GM12878 (cell line): ENCODE data around the gene PLCG2. TPM values are rescaled to one million over a fixed set of nuclear protein-coding genes. Genes with fewer than 3 reads are reported as not detected.

Experiments used
- ATAC-seq: fragments of 200-7000 bp; cut with Tn5 transposase; 3 replicates; pipeline ENCODE4 v1.9.1; 2020; ENCODE audit warnings: mild to moderate bottlenecking, moderate library complexity
- BruUV-seq: library from RNA; stranded (reverse); fragments of 400-500 nt; replicated peaks from 2 replicates; lab custom pipeline; 2021; lab: Mats Ljungman, UMichigan
- CTCF ChIA-PET: fragments of 300-600 bp; sonication (Branson Sonifier 250); formaldehyde crosslinking; extraction: SDS; loops from one replicate; lab custom pipeline; 2021; ENCODE audit warnings: inconsistent platforms; lab: Yijun Ruan, JAX
- POLR2A ChIA-PET: fragments of 350-600 bp; formaldehyde crosslinking; extraction: SDS; loops from one replicate; lab custom pipeline; 2021; ENCODE audit warnings: inconsistent platforms; lab: Charles Lee
- RAD21 ChIA-PET: fragments of 300-600 bp; sonication (Branson Sonifier 250); formaldehyde crosslinking; loops from one replicate; lab custom pipeline; 2023; ENCODE audit warnings: antibody characterized with exemption; ENCODE audit not compliant: unreplicated experiment; lab: Charles Lee
- SMC1A ChIA-PET: fragments of 300-600 bp; sonication (Branson Sonifier 250); formaldehyde crosslinking; loops from one replicate; lab custom pipeline; 2023; ENCODE audit not compliant: unreplicated experiment, uncharacterized antibody; lab: Charles Lee
- DNase-seq: peaks from one replicate; pipeline ENCODE4 v3.0.0-alpha.2; 2011; ENCODE audit warnings: low read depth, low spot score
- FAIRE-seq: peaks from 3 replicates; lab custom pipeline; 2011; peaks lifted over from hg19 to GRCh38; lab: Jason Lieb, UNC
- H2AFZ ChIP-seq: 2 replicates; pipeline ENCODE4 v1.6.0; 2011; ENCODE audit warnings: low read depth, low read length, control low read depth; ENCODE audit not compliant: control insufficient read depth
- H3K27ac ChIP-seq: 2 replicates; pipeline ENCODE4 v1.5.1; 2011; ENCODE audit warnings: control low read depth; ENCODE audit not compliant: control insufficient read depth, insufficient read depth
- H3K27me3 ChIP-seq, 2 experiments: replicated peaks in 1 of 2; 2 replicates each; pipeline versions ENCODE4 v1.6.0 to v1.6.1; 2011; ENCODE audit warnings: low read length in 1 of 2; ENCODE audit not compliant: control insufficient read depth in 2 of 2, insufficient read depth in 2 of 2
- H3K36me3 ChIP-seq, 2 experiments: 2 replicates each; pipeline ENCODE4 v1.5.1; 2011; ENCODE audit warnings: low read length in 1 of 2; ENCODE audit not compliant: control insufficient read depth in 2 of 2, insufficient read depth in 2 of 2
- H3K4me1 ChIP-seq: 2 replicates; pipeline ENCODE4 v1.6.1; 2011; ENCODE audit warnings: mild to moderate bottlenecking, low read length, moderate library complexity, mixed read lengths; ENCODE audit not compliant: control insufficient read depth, insufficient read depth
- H3K4me2 ChIP-seq: 2 replicates; pipeline ENCODE4 v1.6.0; 2011; ENCODE audit warnings: control low read depth; ENCODE audit not compliant: control insufficient read depth, insufficient read depth
- H3K4me3 ChIP-seq: fragments of 200-600 bp; sonication (generic); 2 replicates; pipeline ENCODE4 v1.5.1; 2016
- H3K79me2 ChIP-seq: 2 replicates; pipeline ENCODE4 v1.6.0; 2011; ENCODE audit warnings: low read length; ENCODE audit not compliant: control insufficient read depth, insufficient read depth
- H3K9ac ChIP-seq: 2 replicates; pipeline ENCODE4 v1.8.0; 2011; ENCODE audit warnings: low read length, control low read depth, mixed read lengths; ENCODE audit not compliant: control insufficient read depth, insufficient read depth
- H3K9me3 ChIP-seq: replicated peaks from 3 replicates; pipeline ENCODE4 v1.5.1; 2011; ENCODE audit warnings: mild to moderate bottlenecking, low read length; ENCODE audit not compliant: control insufficient read depth, insufficient read depth
- H4K20me1 ChIP-seq: 2 replicates; pipeline ENCODE4 v1.6.0; 2011; ENCODE audit not compliant: control insufficient read depth, insufficient read depth
- CTCF ChIP-seq, 3 experiments: IDR thresholded peaks in 2 of 3; conservative IDR thresholded peaks in 1 of 3; 2 replicates each; pipeline ENCODE4 v1.5.1; 2011; ENCODE audit warnings: low read depth in 3 of 3, low read length in 3 of 3, mild to moderate bottlenecking in 3 of 3, control low read depth in 2 of 3, moderate library complexity in 2 of 3, inconsistent platforms in 1 of 3, mixed read lengths in 1 of 3; ENCODE audit not compliant: control insufficient read depth in 2 of 3, insufficient read depth in 1 of 3; ENCODE audit errors: extremely low read depth in 1 of 3
- MLLT1 ChIP-seq: fragments of 450-650 bp; IDR thresholded peaks from 2 replicates; pipeline ENCODE4 v1.6.1; 2016; ENCODE audit warnings: mild to moderate bottlenecking
- NFYB ChIP-seq: IDR thresholded peaks from 2 replicates; pipeline ENCODE4 v1.6.1; 2011; ENCODE audit warnings: low read depth, mild to moderate bottlenecking, low read length, improper control_type of control experiment, moderate library complexity; ENCODE audit not compliant: insufficient read depth
- ZBTB11 ChIP-seq: fragments of 450-650 bp; formaldehyde crosslinking; IDR thresholded peaks from 2 replicates; pipeline ENCODE4 v1.5.0; 2022; ENCODE audit warnings: mild to moderate bottlenecking, missing genetic modification characterization
- WGBS: methylation state at CpG from one replicate; pipeline ENCODE4 v1.1.6; 2016; ENCODE audit warnings: low lambda C conversion rate; ENCODE audit not compliant: insufficient replicate concordance, insufficient coverage; ENCODE audit errors: missing lambda C conversion rate; 5-methylcytosine and 5-hydroxymethylcytosine counted together
- in situ Hi-C: fragments of 300-500 bp; cut with MboI; formaldehyde crosslinking; loops from 9 replicates; pipeline ENCODE4 v1.14.3; 2018; ENCODE audit warnings: mixed read lengths
- intact Hi-C: fragments of 100-400 bp; cut with micrococcal nuclease; formaldehyde crosslinking; loops from one replicate; pipeline ENCODE4 v1.14.2; 2022; ENCODE audit not compliant: unreplicated experiment
- polyA plus RNA-seq, 11 experiments: library from polyadenylated mRNA; depleted of rRNA in 4 of 11; unstranded in 6 of 11; stranded (reverse) in 5 of 11; fragments of >200 nt; fragmentation: Nextera tagmentation in 4 of 11; fragmentation: Illumina TruSeq in 1 of 11; extraction: Ambion mirVana in 4 of 11; extraction: Trizol in 1 of 11; gene quantifications; 1 replicate in 1 of 11; 2 replicates in 10 of 11; pipeline versions ENCODE4 v1.2.1 to v1.2.3, GENCODE V29; 2011 to 2016; ENCODE audit warnings: inconsistent platforms in 2 of 11, missing spikeins in 2 of 11, low read depth in 1 of 11
- total RNA-seq, 4 experiments: library from RNA; depleted of rRNA in 3 of 4; stranded (reverse); fragments of >200 nt in 3 of 4; fragmentation: Illumina TruSeq in 1 of 4; extraction: Trizol in 1 of 4; gene quantifications; 2 replicates each; pipeline versions ENCODE4 v1.2.1 to v1.2.3, GENCODE V29; 2013 to 2021

Gene PLCG2
- total and polyA plus RNA-seq, 10 of the 15 experiments (the other 5 are each of a cell fraction or from before 2014, with no cell fraction given): 47.6 to 256 (median 149) TPM

- TF ChIP-seq ZBTB11 (no peak), MLLT1 (no peak)
Observed at GRCh38 chr16:81905277-81905676, 126.2 kb downstream of the PLCG2 start (continued).

GRCh38 chr16:81907681-81908080 lies 128.6 kb downstream of the PLCG2 start:
- Histone ChIP-seq H4K20me1 (no peaks in the 10 kb centered on the region; the same call in 1 of the 2 replicates), H3K27me3 (no peaks in the 10 kb centered on the region), H3K27ac (no peak overlapping the region), H3K4me2 (no peak overlapping the region), H3K4me3 (no peak overlapping the region), H3K9ac (no peak overlapping the region)
- ATAC-seq: peak; percentile 13; the same call in 1 of the 3 replicates
- ChIA-PET SMC1A (no interaction called here), CTCF (interaction anchor here (0.5 kb wide), 1 partner anchor 322 kb away, joined by 3 read pairs; no protein-coding TSS in a partner anchor), POLR2A (no interaction called here)
- in situ Hi-C loops: no loop called here
- peak; percentile 47; the same call in 1 of the 2 replicates for TF ChIP-seq NFYB
- no peak for TF ChIP-seq CTCF (IDR thresholded peaks at IDR 0.05 in 2 of 3, conservative IDR thresholded peaks at IDR 0.05 in 1 of 3; ENCODE audit: control insufficient read depth in 2 of 3, extremely low read depth in 1 of 3, insufficient read depth in 1 of 3, low read depth in 3 of 3, low read length in 3 of 3)
- TF ChIP-seq, all 136 proteins: peak for 1
- Histone ChIP-seq H2AFZ (no peak overlapping the region), H3K36me3 (peaks cover 38 to 45% of the 10 kb centered on the region in 2 experiments), H3K9me3 (no peaks in the 10 kb centered on the region), H3K79me2 (no peaks in the 10 kb centered on the region), H3K4me1 (no peaks in the 10 kb centered on the region)
- no TSS peak for BruUV-seq
- 82% methylated on average over 8 of the region's 8 CpGs for WGBS
- FAIRE-seq (no peak), DNase-seq (no peak)
- intact Hi-C loops: no loop called here
- RAD21 ChIA-PET: no interaction called here
